Body of pancreas (tissue), 4 donors: ENCODE data around the gene PRAME.

Experiments used
- CTCF ChIP-seq, 7 experiments: fragments of 450-650 bp in 4 of 7; fragments of 200-600 bp in 3 of 7; sonication (generic) in 3 of 7; IDR thresholded peaks; one replicate each; pipeline ENCODE4 v1.5.1; 2016 to 2019; ENCODE audit warnings: antibody characterized with exemption in 7 of 7
- POLR2A ChIP-seq, 3 donors: fragments of 450-650 bp; IDR thresholded peaks; one replicate each; pipeline ENCODE4 v1.6.1; 2016; ENCODE audit warnings: antibody characterized with exemption in 3 of 3, mild to moderate bottlenecking in 2 of 3

GRCh38 chr22:22550789-22551434, 8.2 kb downstream of the PRAME start:
- no peak for TF ChIP-seq CTCF (IDR thresholded peaks at IDR 0.05)
- no peak for TF ChIP-seq POLR2A (IDR thresholded peaks at IDR 0.05)
